Middle frontal gyrus (tissue), 1 donor: ENCODE data around the gene TXNL1.
"Not testable (repeated sequence)": the region's sequence is repeated elsewhere in the genome, so short reads cannot be mapped to it uniquely, and the experiment has no call there.

Experiments
- DNase-seq: peaks from one replicate; pipeline ENCODE4 v3.0.0-alpha.2; 2015; ENCODE audit warnings: low spot score; ENCODE audit errors: extremely low spot score

TXNL1 gene

DNA sequence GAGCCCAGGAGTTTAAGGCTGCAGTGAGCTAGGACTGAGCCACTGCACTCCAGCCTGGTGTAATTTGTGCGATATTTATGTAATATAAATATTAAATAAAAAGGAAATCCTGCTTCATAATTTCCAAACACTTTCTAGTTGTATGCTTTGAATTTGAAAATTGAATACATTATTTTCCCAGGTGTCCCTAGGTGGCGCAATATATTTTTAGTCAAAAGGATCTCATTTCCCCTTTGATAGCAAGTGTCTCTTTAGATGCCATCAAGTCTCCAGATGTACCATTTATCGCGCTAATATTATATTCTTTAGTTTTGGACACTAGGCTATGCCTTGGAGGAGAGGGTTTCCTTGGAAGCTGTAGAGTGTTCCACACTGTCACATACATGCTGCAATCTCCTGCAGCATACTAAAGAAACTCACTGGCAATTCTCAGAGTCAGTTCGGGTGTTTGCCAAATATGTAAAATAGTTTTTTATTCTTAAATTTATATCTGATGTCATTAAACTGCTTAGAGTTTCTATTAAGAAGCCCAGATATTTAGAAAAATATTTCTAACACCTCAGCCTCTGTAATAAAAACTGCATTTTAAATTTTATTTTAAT is 7.1 kb upstream of the TXNL1 start:
- DNase-seq: no peak

DNA sequence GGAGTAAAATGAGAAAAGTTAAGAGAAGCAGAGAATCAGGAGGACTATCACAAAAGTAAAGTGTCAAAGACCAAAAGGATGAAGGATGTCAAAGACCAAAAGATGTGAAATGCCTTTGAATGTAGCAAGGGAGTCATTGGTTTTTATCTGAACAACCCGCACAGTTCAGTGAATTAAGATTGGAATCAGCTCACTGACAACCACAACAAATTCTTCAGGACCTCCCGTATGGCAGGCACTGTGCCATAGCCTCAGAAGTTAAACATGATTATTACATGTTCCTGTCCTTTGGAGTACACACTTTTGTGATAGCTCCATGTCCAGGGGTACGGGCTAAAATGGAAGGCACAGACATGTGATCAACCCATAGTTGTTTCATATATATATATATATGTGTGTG is 5.0 kb upstream of the TXNL1 start:
- DNase-seq: no peak

DNA sequence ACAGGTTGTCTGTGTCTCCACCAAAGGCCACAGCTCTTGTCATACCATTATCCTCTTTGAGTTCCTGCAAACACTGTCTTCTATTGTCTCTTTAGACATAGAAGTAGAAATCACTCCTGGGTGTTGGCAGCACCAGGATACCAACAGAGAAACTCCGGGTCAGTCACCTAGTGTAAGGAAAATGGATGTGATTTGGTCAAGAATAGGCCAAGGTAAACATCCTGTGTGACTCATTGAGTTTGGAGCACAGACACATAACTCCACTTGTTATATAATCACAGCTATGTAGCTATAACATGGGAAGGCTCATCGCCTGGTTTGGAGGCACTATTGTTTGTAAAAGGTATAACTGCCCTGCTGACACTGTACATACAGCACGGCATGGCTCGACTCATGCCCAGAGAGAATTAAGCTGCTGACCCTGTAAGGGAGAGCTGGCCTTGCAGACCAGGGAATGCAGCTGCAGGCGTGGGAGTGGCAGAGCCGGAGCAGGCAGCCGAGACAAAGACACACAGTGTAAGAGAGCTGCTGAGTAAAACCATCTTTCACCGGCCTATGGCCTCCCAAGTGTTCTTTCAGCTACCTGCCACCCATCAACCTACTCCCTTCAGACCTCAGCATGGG is 3.4 kb upstream of the TXNL1 start:
- DNase-seq: no peak

DNA sequence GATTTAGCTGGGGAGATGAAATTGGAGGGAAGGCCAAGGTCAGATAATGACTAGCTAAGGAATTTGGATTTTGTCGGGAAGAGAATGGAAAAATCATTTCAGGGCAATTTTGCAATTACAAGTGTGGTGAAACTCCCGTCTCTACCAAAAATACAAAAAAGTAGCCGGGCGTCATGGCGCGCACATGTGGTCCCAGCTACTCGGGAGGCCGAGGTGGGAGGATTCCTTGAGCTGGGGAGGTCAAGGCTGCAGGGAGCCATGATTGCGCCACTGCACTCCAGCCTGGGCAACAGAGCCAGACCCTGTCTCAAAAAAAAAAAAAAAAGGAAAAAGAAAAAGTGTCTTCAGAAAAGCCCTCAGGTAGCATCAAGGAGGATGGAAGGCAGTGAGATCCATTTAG is 1.2 kb upstream of the TXNL1 start:
- no peak for DNase-seq

DNA sequence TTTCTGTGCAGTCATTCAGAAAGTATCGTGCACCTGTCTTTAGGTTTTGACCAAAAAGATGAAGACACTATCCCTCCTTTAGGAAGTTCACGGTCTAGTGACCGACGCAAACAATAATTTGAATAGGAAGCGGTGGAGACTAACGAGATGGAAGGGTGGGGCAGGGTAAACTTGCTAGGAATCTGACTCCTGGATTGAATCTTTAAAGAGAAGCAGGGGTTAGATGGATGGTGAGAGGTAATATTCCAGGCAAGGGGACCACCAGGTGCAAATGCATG is 651 bp upstream of the TXNL1 start:
- no peak for DNase-seq

DNA sequence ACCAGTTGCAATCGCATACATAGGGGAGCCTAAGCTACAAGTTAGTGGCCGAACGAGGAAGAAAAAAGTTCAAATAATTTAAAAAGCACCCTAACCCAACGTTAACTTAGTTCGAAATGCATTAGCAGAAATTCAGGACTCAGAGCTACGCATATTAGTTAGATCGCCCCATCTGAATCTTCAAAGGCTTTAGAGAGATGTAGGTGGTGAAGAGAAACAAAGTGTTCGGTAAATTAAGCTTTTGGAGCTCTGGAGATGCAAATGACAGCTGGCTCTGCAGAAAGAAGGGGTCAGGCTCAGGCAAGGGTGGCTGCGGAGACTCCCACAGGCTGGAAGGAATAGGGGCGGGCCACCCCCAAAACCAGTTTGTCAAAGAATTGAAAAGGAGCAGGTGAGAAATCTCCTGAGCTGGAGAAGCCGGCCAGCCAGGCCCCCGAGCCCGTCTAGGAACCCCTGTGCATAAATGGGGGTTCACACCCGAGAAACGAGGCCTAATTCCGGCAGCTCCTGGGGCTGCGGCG is 621 bp downstream of the TXNL1 start:
- DNase-seq: no peak

DNA sequence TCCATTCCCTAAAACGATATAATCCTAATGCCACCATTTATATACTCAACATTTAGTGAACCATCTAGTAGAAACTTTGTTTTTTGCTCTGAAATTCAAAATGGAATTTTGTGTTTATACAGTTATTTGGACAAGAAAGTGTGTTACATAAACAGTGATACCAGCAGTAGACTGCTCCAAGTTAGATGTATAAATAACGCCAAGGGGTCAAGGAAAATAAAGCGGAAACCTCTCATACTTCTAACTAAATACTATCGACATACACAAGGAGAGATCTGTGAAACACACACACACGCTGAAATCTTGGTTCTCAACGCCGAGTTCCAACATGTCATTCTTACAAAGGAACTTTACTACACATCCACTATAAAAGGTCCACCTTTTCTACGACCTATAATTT is 1.2 kb downstream of the TXNL1 start:
- no peak for DNase-seq

DNA sequence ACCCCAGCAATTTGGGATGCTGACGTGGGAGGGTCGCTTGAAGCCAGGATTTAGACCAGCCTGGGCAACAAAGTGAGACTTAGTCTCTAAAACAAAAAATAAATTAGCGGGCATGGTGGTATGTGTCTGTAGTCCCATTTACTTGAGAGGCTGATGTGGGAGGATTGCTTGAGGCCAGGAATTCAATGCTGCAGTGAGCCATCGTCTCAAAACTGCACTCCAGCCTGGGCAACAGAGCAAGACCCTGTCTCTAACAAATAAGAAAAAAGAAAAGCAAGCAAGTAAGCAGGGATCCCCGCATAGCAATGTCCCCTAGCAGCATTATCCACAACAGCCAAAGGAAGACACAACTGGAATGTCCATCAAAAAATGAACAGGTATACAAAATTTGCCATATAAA is 3.4 kb downstream of the TXNL1 start:
- DNase-seq: no peak

DNA sequence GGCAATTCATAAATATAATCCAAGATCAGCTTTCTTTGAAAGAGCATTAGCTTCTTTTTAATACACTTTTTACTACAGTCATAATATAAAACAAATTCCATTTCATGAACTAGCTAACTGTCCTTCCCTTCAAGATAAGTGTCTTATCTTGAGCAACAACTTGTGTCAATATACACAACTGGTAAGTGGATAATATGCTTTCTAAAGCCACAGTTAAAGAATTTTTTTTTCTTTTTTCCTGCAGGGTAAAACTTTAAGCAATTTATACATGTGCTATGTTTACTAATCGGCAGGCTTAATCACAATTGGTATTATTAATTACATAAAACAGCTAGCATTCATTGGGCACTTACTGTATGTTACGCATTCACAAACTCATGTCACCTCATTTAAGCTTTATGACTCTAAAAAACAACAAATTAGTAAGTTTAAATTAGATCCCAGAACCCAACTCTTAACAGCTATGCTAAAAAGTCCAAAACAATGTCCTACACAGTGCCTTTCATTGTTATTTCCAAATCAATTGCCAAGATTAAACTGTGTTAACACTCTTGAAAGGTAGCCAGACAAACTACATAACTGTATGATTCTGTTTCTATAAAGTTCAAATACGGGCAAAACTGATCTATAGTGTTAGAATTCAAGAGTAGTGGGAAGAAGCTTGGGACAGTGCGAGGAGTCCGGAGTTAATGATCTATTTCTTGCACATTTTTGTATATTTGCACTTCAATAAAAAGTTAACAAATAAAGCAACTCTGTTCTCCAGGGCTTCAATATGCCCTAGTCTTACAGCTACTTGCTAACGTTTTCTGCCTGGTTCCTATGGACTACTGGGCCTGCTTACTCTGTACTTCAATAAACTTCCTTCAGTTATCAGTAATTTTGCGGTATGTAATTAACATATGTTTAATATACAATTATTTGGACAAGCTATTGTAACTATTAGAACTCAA is 6.0 kb downstream of the TXNL1 start:
- DNase-seq: no peak

DNA sequence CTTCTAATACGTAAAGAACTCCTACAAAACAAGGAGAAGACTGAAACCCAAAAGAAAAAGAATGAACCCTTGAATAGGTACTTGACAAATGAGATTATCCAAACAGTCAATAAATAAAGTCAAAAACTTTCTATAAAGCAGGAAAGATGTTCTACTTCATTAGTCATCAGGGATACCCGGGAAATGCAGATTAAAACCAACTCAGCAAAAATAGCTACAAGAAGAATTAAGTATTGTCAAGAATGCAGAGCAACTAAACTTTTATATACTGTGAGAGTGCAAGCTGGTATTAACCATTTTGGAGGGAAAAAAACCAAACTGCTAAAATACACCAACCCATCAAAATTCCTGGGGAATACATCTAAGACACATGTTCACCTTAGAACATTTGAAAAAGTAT is 10.4 kb downstream of the TXNL1 start:
- no peak for DNase-seq

DNA sequence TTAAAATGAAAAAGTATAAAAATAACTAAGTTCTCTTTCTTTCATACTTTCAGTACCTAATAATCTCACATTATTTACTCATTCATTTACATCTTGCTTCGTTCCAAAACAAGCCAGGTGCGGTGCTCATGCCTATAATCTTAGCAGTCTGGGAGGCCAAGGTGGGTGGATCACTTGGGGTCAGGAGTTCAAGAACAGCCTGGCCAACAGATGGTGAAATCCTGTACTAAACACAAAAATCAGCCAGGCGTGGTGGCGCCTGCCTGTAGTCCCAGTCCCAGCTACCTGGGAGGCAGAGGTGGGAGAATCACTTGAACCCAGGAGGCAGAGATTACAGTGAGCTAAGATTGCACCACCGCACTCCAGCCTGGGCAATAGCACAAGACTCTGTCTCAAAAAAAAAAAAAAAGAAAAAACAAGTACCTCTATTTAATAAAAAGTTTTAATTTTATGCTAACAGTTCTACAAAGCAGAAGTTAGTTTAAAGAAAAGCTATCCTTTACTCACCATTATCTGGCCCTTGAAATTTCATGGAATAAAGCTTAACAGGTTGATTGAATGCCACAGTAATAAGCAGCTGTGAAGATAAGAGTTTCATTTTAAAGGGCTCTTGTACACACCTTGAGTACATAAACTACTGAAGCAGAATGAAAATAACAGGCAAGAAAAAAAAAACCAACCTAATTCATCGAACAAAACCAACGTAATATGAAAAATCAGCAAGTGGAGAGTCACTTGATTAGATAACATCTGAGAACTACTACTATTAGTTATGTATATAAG is 22.5 kb downstream of the TXNL1 start:
- DNase-seq: no peak

DNA sequence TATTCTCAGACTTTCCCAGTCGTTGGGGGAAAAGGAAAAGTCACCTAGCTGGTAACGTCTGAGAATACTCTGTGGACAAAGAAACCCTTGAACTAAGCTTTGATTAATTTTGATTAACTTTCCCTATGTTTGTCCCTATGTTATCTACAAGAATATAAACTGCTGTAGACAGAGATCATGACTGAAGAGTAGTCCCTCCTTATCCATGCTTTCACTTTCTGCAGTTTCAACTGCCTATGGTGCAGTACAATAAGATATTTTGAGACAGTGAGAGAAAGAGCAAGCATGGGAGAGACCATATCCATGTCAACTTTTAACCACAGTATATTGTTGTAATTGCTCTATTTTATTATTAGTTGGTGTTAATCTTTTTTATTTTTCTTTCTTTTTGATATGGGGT is 31.8 kb downstream of the TXNL1 start:
- no peak for DNase-seq

DNA sequence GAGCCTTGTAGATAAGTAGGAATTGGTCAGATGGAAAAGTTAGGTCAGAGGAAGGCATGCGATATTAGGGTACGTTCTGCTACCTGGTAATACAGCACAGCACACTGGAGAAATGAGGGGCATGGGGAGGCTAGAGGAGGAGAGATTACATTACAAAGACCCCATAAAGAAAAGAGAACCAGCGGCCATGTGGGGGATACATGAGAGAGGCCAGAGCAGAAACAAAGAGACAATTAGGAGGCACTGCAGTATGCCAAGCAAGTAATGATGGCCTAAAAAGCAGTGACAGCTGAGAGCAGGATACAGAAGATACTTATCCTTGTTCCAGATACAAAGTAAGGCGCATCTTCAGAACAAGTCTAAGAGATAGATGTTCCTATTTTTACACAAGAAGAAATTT is 40.0 kb downstream of the TXNL1 start:
- no peak for DNase-seq

DNA sequence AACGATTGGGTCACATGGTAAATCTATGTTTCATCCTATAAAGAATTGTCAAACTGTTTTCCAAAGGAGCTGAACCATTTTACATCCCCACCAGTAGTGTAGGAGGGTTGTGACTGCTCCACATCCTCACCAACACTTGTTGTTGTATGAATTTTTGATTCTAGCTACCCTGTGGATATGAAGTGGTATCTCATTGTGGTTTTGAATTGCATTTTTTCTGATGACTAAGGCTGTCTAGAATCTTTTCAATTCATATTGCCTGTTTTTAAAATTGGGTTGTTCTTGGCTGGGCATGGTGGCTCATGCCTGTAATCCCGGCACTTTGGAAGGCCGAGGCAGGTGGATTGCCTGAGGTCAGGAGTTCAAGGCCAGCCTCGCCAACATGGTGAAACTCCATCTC is 44.5 kb downstream of the TXNL1 start:
- no peak for DNase-seq

DNA sequence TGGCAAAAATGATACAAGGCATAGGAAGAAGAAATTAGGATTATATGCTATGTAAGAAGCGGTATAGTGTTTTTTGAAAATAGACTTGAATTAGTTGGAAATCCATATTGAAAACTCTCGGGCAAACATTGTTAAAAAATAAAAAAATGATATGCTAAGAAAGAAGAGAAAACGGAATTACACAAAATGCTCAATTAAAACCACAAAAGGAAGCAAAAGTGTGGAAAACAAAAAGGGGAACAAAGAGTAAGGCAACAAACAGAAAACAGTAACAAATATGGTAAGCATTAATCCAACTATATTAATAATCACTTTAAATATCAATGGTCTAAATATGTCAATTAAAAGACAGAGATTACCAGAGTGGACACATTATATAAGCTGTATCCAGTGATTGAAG is 58.4 kb downstream of the TXNL1 start:
- no peak for DNase-seq

DNA sequence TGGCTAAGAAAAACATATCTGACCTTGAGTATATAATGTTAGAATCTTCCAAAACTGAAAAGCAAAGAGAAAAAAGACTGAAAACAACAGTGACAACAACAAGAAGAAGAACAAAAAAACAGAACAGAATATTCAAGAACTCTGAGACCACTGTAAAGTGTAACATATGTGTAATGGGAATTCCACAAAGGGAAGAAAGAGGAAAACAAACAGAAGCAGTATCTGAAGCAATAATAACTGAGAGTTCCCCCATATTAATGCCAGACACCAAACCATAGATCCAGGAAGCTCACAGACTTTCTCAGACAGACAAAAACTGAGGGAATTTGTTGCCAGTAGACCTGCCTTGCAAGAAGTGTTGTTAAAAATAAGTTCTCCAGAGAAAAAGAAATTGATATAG is 58.9 kb downstream of the TXNL1 start:
- DNase-seq: no peak

DNA sequence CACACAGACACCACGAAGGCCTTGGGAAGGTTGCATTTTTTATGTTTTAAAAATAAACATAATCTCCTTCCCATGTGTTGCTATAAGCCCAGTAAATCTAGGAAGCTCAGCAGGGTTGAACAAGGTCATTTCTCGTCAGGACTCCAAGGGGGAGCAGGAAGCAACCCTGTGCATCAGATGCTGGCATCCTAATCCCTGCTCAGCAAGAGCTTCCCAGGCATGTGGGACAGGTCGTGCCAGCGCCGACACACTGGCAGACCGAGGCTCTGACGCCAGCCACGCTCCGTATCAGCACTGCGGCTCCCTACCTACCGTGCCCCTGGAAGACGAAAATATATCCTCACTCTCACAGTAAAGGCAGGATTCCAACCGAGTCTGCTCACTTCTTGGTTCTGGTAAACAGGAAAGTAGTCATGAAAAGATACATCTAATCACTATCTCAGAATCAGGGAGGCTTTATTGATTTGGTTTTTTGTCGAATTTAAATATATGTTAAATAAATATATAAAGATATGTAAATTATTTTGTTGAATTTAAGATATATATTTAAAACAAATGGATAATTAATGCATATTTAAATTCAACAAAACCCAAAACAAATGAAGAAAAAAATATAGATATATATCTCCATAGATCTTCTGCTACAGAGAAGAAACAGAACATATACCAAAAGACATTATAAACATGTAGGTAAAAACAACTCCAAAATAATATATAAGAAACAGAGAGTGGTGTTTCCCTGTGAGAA is 61.4 kb downstream of the TXNL1 start:
- DNase-seq: no peak

DNA sequence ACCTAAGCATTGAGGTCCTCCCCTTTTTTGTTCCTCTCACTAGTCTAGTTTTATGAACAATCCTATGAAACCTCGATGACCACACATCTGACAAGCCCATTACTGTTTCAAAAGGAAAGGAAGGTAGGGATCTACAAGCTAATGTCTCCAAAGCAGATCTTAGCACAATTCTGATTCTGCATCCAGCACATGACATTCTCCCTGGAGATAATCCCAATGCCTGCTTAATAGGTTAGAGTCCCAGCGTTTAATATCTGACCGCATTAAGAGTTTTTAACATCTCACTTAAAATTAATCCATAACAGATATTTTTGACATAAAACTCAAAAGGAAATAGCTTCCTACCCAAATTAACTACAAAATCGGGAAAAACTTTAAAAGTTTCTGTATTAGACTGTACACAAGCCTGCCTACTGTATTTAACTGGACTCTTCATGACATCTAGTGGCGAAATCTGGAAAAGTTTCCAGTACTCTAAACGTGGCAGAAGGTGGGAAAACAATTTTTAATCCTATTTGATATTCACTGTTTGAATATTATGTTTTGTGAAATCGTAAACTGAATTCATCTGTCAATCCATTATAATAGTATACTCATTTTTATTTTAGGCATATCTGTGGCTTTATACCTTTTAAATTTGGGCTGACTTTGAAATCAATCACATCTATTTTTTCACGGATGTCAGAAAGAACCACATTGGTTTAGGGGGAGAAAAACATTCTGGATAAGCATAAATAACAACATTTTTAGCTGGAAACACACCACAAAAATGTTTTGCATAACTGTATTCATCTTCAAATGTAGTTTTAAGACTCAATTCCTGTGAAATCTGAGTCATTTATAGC is 62.4 kb downstream of the TXNL1 start:
- DNase-seq: no peak

DNA sequence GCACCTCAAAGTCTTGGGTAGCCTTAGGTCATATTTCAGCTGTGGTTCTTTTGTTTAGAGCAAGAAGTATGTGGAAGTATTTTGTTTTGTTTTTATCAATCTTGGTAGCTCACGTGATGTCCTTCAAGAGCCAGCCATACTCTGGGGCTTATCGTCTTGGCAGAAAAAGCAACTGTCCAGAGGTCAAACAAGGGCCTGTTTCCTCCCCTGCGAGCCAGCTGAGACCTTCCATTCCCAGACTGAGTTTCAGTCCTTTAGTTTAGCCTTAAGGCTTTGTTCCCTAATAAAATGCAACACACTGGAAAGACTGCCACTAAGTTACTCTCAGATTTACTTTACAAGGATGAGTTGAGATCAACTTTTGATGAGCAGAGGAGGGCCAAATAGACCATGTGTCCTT is 63.5 kb downstream of the TXNL1 start:
- no peak for DNase-seq

DNA sequence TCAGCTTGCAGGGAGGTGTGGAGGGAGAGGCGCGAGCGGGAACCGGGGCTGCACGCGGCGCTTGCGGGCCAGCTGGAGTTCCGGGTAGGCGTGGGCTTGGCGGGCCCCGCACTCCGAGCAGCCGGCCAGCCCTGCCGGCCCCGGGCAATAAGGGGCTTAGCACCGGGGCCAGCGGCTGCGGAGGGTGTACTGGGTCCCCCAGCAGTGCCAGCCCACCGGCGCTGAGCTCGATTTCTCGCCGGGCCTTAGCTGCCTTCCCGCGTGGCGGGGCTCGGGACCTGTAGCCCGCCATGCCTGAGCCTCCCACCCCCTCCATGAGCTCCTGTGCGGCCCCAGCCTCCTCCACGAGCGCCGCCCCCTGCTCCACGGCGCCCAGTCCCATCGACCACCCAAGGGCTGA is 66.1 kb downstream of the TXNL1 start:
- not testable (repeated sequence) for DNase-seq
